K562 (cell line): ENCODE measurements around the gene TTL. TPM values are rescaled to one million over a fixed set of nuclear protein-coding genes. Genes with fewer than 3 reads are reported as not detected.
A peak's percentile ranks its signal among the peaks of the same experiment; 100 is the strongest.

Experiments
- ATF2 ChIP-seq: sonication (generic); formaldehyde crosslinking; IDR thresholded peaks from 2 replicates; pipeline ENCODE4 v1.8.1; 2022; ENCODE audit warnings: missing genetic modification reagents
- GMEB1 ChIP-seq: fragments of 250-450 bp; sonication (Bioruptor Pico); IDR thresholded peaks from 2 replicates; pipeline ENCODE4 v1.4.0; 2020; ENCODE audit warnings: mild to moderate bottlenecking
- HIVEP1 ChIP-seq: fragments of 250-450 bp; sonication (Bioruptor Pico); IDR thresholded peaks from 2 replicates; pipeline ENCODE4 v1.4.0; 2020; ENCODE audit warnings: mild to moderate bottlenecking
- HMBOX1 ChIP-seq: sonication (generic); IDR thresholded peaks from 2 replicates; pipeline ENCODE4 v1.6.1; 2016
- MITF ChIP-seq: IDR thresholded peaks from 2 replicates; pipeline ENCODE4 v1.6.1; 2014; ENCODE audit warnings: antibody characterized with exemption
- POLR2AphosphoS5 ChIP-seq: IDR thresholded peaks from 2 replicates; pipeline ENCODE4 v1.6.1; 2011; ENCODE audit warnings: mild to moderate bottlenecking, low read depth, low read length, moderate library complexity; ENCODE audit not compliant: control insufficient read depth, insufficient read depth
- SMAD4 ChIP-seq: fragments of 250-450 bp; sonication (Bioruptor Pico); conservative IDR thresholded peaks from 2 replicates; pipeline ENCODE4 v1.8.0; 2021; ENCODE audit warnings: inconsistent platforms, mild to moderate bottlenecking, moderate library complexity
- TBL1XR1 ChIP-seq, 2 experiments: IDR thresholded peaks; 2 replicates each; pipeline ENCODE4 v1.6.1; 2012; ENCODE audit warnings: improper control_type of control experiment in 2 of 2, low read length in 2 of 2, mild to moderate bottlenecking in 1 of 2
- ZBTB49 ChIP-seq: sonication (generic); formaldehyde crosslinking; IDR thresholded peaks from 2 replicates; pipeline ENCODE4 v1.8.0; 2022; ENCODE audit warnings: missing genetic modification reagents, mild to moderate bottlenecking, borderline replicate concordance
- ZNF274 ChIP-seq: IDR thresholded peaks from 2 replicates; pipeline ENCODE4 v1.6.1; 2011; ENCODE audit warnings: low read depth, mild to moderate bottlenecking, low read length, moderate library complexity, borderline replicate concordance
- ZNF780A ChIP-seq: fragments of 250-450 bp; sonication (Bioruptor Pico); IDR thresholded peaks from 2 replicates; pipeline ENCODE4 v1.5.0; 2021; ENCODE audit warnings: mild to moderate bottlenecking
- polyA plus RNA-seq, 8 experiments: library from polyadenylated mRNA; depleted of rRNA in 4 of 8; stranded (reverse) in 5 of 8; unstranded in 3 of 8; fragments of >200 nt; fragmentation: Nextera tagmentation in 2 of 8; fragmentation: Illumina TruSeq in 1 of 8; extraction: Ambion mirVana in 2 of 8; extraction: Trizol in 1 of 8; gene quantifications; 2 replicates each; pipeline versions ENCODE4 v1.2.1 to v1.2.3, GENCODE V29; 2011 to 2014; ENCODE audit warnings: inconsistent platforms in 1 of 8, missing spikeins in 1 of 8
- total RNA-seq, 7 experiments: library from RNA; depleted of rRNA in 6 of 7; stranded (reverse); fragments of >200 nt in 6 of 7; fragmentation: Illumina TruSeq in 2 of 7; extraction: Trizol in 2 of 7; gene quantifications; 2 replicates each; pipeline versions ENCODE4 v1.2.1 to v1.2.3, GENCODE V29; 2011 to 2021; ENCODE audit warnings: low replicate concordance in 1 of 7
- TF ChIP-seq, protein P1 (sequence below): sonication (generic); formaldehyde crosslinking; IDR thresholded peaks from 2 replicates; pipeline ENCODE4 v1.9.0; 2022; ENCODE audit warnings: mild to moderate bottlenecking, missing genetic modification reagents
- TF ChIP-seq, protein P2 (sequence below), 2 experiments: fragments of 150-350 bp in 1 of 2; IDR thresholded peaks; 2 replicates each; pipeline ENCODE4 v1.6.1; 2012 to 2016; ENCODE audit warnings: low read depth in 2 of 2, low read length in 2 of 2, mild to moderate bottlenecking in 1 of 2, moderate library complexity in 1 of 2

Gene TTL
- total and polyA plus RNA-seq, 9 of the 15 experiments (the other 6 are each of a cell fraction or from before 2014, with no cell fraction given), result 9.4 to 54.4 (median 34.9) TPM

GRCh38 chr2:112541315-112542122 is 59.6 kb downstream of the TTL start (continued):
- no peak for TF ChIP-seq GMEB1 (CRISPR knock-in tag)
- no peak for TF ChIP-seq TBL1XR1 (IDR thresholded peaks at IDR 0.05; ENCODE audit: low read length in 2 of 2)
- no peak for TF ChIP-seq ZBTB49 (CRISPR knock-in tag)
- TF ChIP-seq POLR2AphosphoS5, result peak; percentile 43; the same call in 1 of the 2 replicates
- TF ChIP-seq MITF, result no peak
- no peak for TF ChIP-seq HIVEP1 (CRISPR knock-in tag)
- TF ChIP-seq, protein P1, sequence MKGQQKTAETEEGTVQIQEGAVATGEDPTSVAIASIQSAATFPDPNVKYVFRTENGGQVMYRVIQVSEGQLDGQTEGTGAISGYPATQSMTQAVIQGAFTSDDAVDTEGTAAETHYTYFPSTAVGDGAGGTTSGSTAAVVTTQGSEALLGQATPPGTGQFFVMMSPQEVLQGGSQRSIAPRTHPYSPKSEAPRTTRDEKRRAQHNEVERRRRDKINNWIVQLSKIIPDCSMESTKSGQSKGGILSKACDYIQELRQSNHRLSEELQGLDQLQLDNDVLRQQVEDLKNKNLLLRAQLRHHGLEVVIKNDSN (CRISPR knock-in tag), result no peak
- no peak for TF ChIP-seq ATF2 (CRISPR knock-in tag)
- peak; percentile 86 for TF ChIP-seq HMBOX1
- TF ChIP-seq SMAD4 (CRISPR knock-in tag), result no peak
- TF ChIP-seq, protein P2, sequence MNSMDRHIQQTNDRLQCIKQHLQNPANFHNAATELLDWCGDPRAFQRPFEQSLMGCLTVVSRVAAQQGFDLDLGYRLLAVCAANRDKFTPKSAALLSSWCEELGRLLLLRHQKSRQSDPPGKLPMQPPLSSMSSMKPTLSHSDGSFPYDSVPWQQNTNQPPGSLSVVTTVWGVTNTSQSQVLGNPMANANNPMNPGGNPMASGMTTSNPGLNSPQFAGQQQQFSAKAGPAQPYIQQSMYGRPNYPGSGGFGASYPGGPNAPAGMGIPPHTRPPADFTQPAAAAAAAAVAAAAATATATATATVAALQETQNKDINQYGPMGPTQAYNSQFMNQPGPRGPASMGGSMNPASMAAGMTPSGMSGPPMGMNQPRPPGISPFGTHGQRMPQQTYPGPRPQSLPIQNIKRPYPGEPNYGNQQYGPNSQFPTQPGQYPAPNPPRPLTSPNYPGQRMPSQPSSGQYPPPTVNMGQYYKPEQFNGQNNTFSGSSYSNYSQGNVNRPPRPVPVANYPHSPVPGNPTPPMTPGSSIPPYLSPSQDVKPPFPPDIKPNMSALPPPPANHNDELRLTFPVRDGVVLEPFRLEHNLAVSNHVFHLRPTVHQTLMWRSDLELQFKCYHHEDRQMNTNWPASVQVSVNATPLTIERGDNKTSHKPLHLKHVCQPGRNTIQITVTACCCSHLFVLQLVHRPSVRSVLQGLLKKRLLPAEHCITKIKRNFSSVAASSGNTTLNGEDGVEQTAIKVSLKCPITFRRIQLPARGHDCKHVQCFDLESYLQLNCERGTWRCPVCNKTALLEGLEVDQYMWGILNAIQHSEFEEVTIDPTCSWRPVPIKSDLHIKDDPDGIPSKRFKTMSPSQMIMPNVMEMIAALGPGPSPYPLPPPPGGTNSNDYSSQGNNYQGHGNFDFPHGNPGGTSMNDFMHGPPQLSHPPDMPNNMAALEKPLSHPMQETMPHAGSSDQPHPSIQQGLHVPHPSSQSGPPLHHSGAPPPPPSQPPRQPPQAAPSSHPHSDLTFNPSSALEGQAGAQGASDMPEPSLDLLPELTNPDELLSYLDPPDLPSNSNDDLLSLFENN (IDR thresholded peaks at IDR 0.05; ENCODE audit: low read depth in 2 of 2, low read length in 2 of 2), result 0 out of 4 replicates have a peak, but pooled peaks of 1 of the 2 experiments have one; percentile 2
- no peak for TF ChIP-seq ZNF780A (CRISPR knock-in tag)
- no peak for TF ChIP-seq ZNF274
